Smooth muscle cell (in vitro differentiated cells): ENCODE measurements around the gene CCBE1. TPM values are rescaled to one million over a fixed set of nuclear protein-coding genes. Genes with fewer than 3 reads are reported as not detected.

Source experiments
- DNase-seq: peaks from one replicate; lab custom pipeline; 2025; ENCODE audit not compliant: unreplicated experiment; lab: John Stamatoyannopoulos, UW
- H2AFZ ChIP-seq: fragments of 200-600 bp; sonication (generic); 2 replicates; pipeline ENCODE4 v1.6.0; 2016; ENCODE audit warnings: antibody characterized with exemption, low read depth, mild to moderate bottlenecking
- H3F3A ChIP-seq: fragments of 200-600 bp; sonication (generic); 2 replicates; pipeline ENCODE4 v1.6.0; 2017; ENCODE audit warnings: antibody characterized with exemption, low read depth
- H3K27ac ChIP-seq: fragments of 200-600 bp; sonication (generic); 2 replicates; pipeline ENCODE4 v1.5.1; 2016; ENCODE audit warnings: low read depth, mild to moderate bottlenecking
- H3K27me3 ChIP-seq: fragments of 200-600 bp; sonication (generic); 2 replicates; pipeline ENCODE4 v1.6.1; 2016; ENCODE audit warnings: low read depth, mild to moderate bottlenecking
- H3K36me3 ChIP-seq: fragments of 200-600 bp; sonication (generic); 2 replicates; pipeline ENCODE4 v1.5.1; 2016; ENCODE audit warnings: low read depth
- H3K4me1 ChIP-seq: fragments of 200-600 bp; sonication (generic); 2 replicates; pipeline ENCODE4 v1.5.1; 2016; ENCODE audit warnings: low read depth
- H3K4me2 ChIP-seq: fragments of 200-600 bp; sonication (generic); 2 replicates; pipeline ENCODE4 v1.6.0; 2016; ENCODE audit warnings: mild to moderate bottlenecking
- H3K4me3 ChIP-seq: fragments of 200-600 bp; sonication (generic); 2 replicates; pipeline ENCODE4 v1.5.1; 2016; ENCODE audit warnings: mild to moderate bottlenecking
- H3K79me2 ChIP-seq: fragments of 200-600 bp; sonication (generic); 2 replicates; pipeline ENCODE4 v1.6.0; 2016; ENCODE audit warnings: low read depth, mild to moderate bottlenecking
- H3K9ac ChIP-seq: fragments of 200-600 bp; sonication (generic); 2 replicates; pipeline ENCODE4 v1.6.0; 2016; ENCODE audit warnings: low read depth
- H3K9me3 ChIP-seq: fragments of 200-600 bp; sonication (generic); replicated peaks from 2 replicates; pipeline ENCODE4 v1.5.1; 2016; ENCODE audit warnings: low read depth
- H4K20me1 ChIP-seq: fragments of 200-600 bp; sonication (generic); 2 replicates; pipeline ENCODE4 v1.6.0; 2016; ENCODE audit warnings: low read depth
- WGBS: methylation state at CpG from one replicate; pipeline ENCODE4 v1.1.7; 2016; ENCODE audit warnings: low lambda C conversion rate; 5-methylcytosine and 5-hydroxymethylcytosine counted together
- polyA plus RNA-seq: library from polyadenylated mRNA; unstranded; fragments of >200 nt; fragmentation: Nextera tagmentation; extraction: Ambion mirVana; gene quantifications from 2 replicates; pipeline ENCODE4 v1.2.1, GENCODE V29; 2016
- total RNA-seq: library from RNA; depleted of rRNA; stranded (reverse); fragments of >200 nt; gene quantifications from 2 replicates; pipeline ENCODE4 v1.2.3, GENCODE V29; 2014
- TF ChIP-seq, protein P1 (sequence below): fragments of 200-600 bp; sonication (generic); IDR thresholded peaks from 2 replicates; pipeline ENCODE4 v1.5.1; 2017; ENCODE audit warnings: borderline replicate concordance, mild to moderate bottlenecking, antibody characterized with exemption; ENCODE audit not compliant: insufficient read depth, poor library complexity, severe bottlenecking

The CCBE1 gene
- total and polyA plus RNA-seq, 2 experiments from 2014 or later, result 3.1 TPM; not detected in 1

DNA sequence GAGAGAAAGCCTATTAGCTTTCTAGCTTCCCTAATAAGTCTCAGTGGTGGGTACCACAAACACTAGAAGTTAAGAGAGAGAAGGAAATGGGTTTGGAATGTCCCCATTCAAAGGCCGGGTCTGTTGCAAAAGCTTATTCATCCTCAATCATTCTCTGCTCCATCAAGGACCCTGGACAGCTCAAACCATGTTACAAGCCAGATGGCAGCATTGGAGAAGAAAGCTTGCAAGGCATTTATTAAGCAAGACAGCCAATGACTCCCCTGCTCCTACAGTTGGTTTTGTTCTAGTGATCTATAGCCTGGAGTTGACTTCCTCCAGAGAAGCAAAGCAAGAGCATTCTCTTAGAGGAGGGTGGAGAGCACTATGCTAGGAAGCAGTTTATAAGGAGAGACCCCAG lies 251.2 kb downstream of the CCBE1 start:
- no peaks in the 10 kb centered on the region for H3K36me3 ChIP-seq
- H3K4me3 ChIP-seq, result no peak overlapping the region
- no peaks in the 10 kb centered on the region for H3K4me1 ChIP-seq
- H3K27me3 ChIP-seq, result peaks cover 69% of the 10 kb centered on the region
- no peaks in the 10 kb centered on the region for H3K9me3 ChIP-seq
- H3K79me2 ChIP-seq, result no peaks in the 10 kb centered on the region
- H3K4me2 ChIP-seq, result no peak overlapping the region
- H4K20me1 ChIP-seq, result no peaks in the 10 kb centered on the region
- H3K27ac ChIP-seq, result no peak overlapping the region
- H3K9ac ChIP-seq, result no peak overlapping the region
- no peaks in the 10 kb centered on the region for H3F3A ChIP-seq
- H2AFZ ChIP-seq, result no peak overlapping the region
- 23% methylated on average over 1 of the region's 1 CpG for WGBS
- TF ChIP-seq, protein P1, sequence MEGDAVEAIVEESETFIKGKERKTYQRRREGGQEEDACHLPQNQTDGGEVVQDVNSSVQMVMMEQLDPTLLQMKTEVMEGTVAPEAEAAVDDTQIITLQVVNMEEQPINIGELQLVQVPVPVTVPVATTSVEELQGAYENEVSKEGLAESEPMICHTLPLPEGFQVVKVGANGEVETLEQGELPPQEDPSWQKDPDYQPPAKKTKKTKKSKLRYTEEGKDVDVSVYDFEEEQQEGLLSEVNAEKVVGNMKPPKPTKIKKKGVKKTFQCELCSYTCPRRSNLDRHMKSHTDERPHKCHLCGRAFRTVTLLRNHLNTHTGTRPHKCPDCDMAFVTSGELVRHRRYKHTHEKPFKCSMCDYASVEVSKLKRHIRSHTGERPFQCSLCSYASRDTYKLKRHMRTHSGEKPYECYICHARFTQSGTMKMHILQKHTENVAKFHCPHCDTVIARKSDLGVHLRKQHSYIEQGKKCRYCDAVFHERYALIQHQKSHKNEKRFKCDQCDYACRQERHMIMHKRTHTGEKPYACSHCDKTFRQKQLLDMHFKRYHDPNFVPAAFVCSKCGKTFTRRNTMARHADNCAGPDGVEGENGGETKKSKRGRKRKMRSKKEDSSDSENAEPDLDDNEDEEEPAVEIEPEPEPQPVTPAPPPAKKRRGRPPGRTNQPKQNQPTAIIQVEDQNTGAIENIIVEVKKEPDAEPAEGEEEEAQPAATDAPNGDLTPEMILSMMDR, result no peak
- DNase-seq, result no peak

DNA sequence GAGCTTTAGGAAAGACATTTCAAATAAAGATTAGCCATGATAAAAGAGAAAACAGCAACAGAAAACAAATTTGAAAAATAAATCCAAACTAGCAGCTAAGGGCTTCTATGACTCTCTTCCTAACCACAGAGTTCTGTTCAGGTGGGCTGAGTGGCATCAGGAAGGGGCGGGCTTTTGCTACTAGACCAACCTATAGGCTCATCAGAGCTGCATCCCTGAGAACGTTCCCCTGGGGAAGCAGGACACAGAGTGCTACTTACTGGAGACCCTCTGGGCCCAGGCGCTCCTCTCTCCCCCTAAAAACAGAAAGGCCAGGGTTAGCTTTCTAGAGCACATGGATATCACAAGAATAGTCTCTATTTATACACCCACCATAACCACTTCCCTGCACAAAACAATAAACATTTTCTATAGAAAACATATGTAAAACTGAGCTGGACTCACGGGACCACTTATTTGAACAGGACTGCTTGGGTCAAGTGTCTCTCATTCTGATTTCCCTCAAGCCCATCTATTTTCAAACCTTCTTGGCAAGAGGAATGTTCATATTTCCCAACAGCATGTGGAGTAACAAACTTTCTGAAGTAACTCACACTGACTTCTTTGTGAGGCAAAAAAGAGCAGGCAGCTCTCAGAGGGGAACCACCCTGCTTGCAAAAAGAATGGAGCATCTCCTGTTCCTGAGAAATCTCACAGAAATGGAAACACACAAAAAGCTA lies 259.2 kb downstream of the CCBE1 start:
- Histone ChIP-seq H3K27me3 (peaks cover 41% of the 10 kb centered on the region), H4K20me1 (no peaks in the 10 kb centered on the region), H3K36me3 (no peaks in the 10 kb centered on the region), H3F3A (no peaks in the 10 kb centered on the region), H3K27ac (no peak overlapping the region), H3K4me2 (no peak overlapping the region), H2AFZ (no peak overlapping the region), H3K9ac (no peak overlapping the region), H3K4me3 (no peak overlapping the region), H3K9me3 (no peaks in the 10 kb centered on the region), H3K4me1 (no peaks in the 10 kb centered on the region), H3K79me2 (no peaks in the 10 kb centered on the region)
- TF ChIP-seq, protein P1, result no peak
- DNase-seq, result no peak
- WGBS, result 81% methylated on average over 4 of the region's 4 CpGs

GRCh38 chr18:59432803-59433597 lies 264.2 kb downstream of the CCBE1 start:
- Histone ChIP-seq H3K4me2 (no peak overlapping the region), H2AFZ (no peak overlapping the region), H3K4me3 (no peak overlapping the region), H3K9me3 (no peaks in the 10 kb centered on the region), H3F3A (no peaks in the 10 kb centered on the region), H3K27me3 (peaks cover 31% of the 10 kb centered on the region), H3K79me2 (no peaks in the 10 kb centered on the region), H3K27ac (no peak overlapping the region), H3K4me1 (no peaks in the 10 kb centered on the region), H3K36me3 (no peaks in the 10 kb centered on the region), H3K9ac (no peak overlapping the region), H4K20me1 (no peaks in the 10 kb centered on the region)
- no peak for DNase-seq
- TF ChIP-seq, protein P1, result no peak
- 82% methylated on average over 5 of the region's 5 CpGs for WGBS
